ENCODE measurements around the gene SCARB1. TPM values are rescaled to one million over a fixed set of nuclear protein-coding genes. Genes with fewer than 3 reads are reported as not detected.

SCARB1 gene
- total RNA-seq, 2 experiments from 2014 or later, result 12.6 to 17.2 TPM

DNA sequence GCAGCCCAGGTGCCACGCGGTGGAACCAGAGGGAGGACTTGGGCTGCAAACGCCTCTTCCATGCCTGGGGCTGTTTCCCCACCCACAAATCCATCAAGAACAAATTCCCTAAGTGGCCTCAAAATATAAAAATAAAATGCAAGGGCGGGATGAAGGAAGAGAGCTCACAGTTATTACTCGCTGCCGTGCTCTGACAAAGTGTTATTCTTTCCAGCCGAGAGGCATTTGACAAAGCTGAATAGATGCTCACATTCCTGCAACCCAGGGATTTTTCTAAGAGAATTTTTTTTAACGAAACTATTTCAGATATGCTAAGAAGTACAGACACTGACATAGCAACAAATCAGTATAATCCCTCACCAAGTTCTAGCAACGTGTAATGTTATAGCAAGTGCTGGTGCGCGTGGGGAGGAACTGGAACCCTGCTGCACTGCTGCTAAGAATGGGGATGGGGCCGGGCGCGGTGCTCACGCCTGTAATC, 70.7 kb downstream of the SCARB1 start:
- H3K27me3 Mint-ChIP-seq, result no peaks in the 10 kb centered on the region
- H3K27ac Mint-ChIP-seq, result no peak overlapping the region
- DNase-seq, result no peak
- no peaks in the 10 kb centered on the region for H3K9me3 Mint-ChIP-seq (ENCODE audit: low read depth)
- CTCF ChIA-PET, result interaction anchor here (0.6 to 1.0 kb wide), 3 partner anchors 10 to 606 kb away, joined by 3 to 5 read pairs (median 4); no protein-coding TSS in a partner anchor
- no peak overlapping the region for H3K4me3 Mint-ChIP-seq
- H3K4me1 Mint-ChIP-seq, result peaks cover 14% of the 10 kb centered on the region
- ATAC-seq, result no peak
- H3K36me3 Mint-ChIP-seq, result peaks cover 4% of the 10 kb centered on the region

DNA sequence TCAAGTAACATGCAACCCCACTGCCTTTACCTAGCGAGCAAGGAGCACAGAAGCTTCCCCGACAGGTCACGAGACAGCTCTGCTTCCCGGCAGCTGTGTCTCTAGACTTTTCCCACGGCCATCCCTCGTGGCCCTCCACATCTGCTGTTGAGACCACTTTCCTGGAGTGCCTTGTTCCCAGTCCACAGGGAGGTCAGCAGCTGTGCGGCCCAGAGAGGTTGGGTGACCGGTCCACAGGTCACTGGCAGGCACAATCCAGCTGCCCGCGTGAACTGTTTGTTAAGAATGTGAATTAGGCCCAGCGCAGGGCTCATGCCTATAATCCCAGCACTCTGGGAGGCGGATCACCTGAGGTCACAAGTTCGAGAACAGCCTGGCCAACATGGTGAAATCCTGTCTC, 71.5 kb downstream of the SCARB1 start:
- CTCF ChIA-PET, result no interaction called here
- H3K27me3 Mint-ChIP-seq, result no peaks in the 10 kb centered on the region
- H3K4me1 Mint-ChIP-seq, result peaks cover 14% of the 10 kb centered on the region
- H3K27ac Mint-ChIP-seq, result no peak overlapping the region
- DNase-seq (no peak), ATAC-seq (no peak)
- H3K36me3 Mint-ChIP-seq, result peaks cover 4% of the 10 kb centered on the region
- no peak overlapping the region for H3K4me3 Mint-ChIP-seq
- H3K9me3 Mint-ChIP-seq (ENCODE audit: low read depth), result no peaks in the 10 kb centered on the region

DNA sequence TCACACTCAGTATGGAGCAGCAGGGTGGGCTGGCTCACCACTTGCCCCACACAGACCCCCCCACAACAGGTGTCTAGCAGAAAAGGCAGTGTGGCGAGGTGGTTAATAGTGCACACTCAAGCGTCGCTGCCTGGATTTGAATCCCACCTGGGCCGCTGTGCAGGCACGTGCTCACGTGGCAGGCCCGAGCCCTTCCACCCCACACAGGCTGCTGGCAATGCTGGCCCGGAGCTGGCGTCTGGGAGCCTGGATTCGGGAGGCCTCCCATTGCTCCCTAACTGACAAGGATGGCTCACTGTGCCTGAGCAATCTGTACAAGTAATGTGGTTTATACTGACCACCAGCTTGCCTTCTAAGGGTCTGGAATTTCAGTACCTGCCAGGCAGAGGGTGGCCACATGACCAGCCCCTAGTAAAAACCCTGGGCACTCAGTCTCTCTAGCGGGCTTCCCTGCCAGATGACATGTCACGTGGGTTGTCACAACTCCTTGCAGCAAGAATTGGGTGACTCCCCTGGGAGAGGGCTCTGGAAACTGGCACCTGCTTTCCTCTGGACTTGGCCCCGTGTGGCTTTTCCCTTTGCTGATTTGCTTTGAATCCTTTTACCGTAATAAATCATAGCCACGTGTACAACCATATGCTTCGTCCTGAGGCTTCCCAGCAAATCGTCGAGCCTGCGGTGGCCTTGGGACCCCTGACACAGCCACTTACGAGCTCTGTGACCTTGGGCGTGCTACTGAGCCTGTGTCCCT, 72.8 kb downstream of the SCARB1 start:
- no peak overlapping the region for H3K27ac Mint-ChIP-seq
- no peak overlapping the region for H3K4me3 Mint-ChIP-seq
- ATAC-seq, result no peak
- no peaks in the 10 kb centered on the region for H3K9me3 Mint-ChIP-seq (ENCODE audit: low read depth)
- peaks cover 4% of the 10 kb centered on the region for H3K36me3 Mint-ChIP-seq
- CTCF ChIA-PET, result no interaction called here
- H3K4me1 Mint-ChIP-seq, result peaks cover 3% of the 10 kb centered on the region
- no peak for DNase-seq
- no peaks in the 10 kb centered on the region for H3K27me3 Mint-ChIP-seq

DNA sequence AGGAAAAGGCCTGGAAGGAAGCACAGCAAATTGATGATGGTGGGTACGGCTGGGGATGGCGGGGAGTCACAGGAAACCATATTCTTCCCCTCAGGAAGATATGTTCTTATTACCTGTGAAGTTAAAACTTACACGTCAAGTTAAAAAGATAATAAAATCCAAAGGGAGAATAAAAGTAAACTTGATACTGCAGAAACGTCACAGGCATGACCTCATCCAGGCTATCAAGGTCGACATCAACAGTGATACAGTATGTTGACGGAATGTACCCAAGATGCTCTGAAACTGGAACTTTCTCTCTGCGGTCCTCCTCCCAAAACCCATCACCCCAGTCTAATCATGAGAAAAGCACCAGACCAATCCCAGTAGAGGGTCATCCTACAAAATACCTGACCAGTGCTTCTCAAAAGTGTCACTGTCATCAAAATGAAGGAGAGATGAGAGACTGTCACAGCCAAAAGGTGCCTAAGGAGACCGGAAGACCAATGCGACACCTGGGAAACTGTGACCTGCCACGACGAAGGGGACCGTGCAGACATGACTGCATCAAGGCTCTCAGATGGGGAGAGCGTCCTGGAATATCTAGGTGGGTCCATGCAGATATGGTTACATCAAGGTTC, 74.6 kb downstream of the SCARB1 start:
- DNase-seq, result no peak
- ATAC-seq, result no peak
- Mint-ChIP-seq H3K27me3 (no peaks in the 10 kb centered on the region), H3K27ac (no peak overlapping the region), H3K4me1 (no peaks in the 10 kb centered on the region), H3K36me3 (peaks cover 4% of the 10 kb centered on the region), H3K9me3 (ENCODE audit: low read depth) (no peaks in the 10 kb centered on the region), H3K4me3 (no peak overlapping the region)
- CTCF ChIA-PET, result no interaction called here

DNA sequence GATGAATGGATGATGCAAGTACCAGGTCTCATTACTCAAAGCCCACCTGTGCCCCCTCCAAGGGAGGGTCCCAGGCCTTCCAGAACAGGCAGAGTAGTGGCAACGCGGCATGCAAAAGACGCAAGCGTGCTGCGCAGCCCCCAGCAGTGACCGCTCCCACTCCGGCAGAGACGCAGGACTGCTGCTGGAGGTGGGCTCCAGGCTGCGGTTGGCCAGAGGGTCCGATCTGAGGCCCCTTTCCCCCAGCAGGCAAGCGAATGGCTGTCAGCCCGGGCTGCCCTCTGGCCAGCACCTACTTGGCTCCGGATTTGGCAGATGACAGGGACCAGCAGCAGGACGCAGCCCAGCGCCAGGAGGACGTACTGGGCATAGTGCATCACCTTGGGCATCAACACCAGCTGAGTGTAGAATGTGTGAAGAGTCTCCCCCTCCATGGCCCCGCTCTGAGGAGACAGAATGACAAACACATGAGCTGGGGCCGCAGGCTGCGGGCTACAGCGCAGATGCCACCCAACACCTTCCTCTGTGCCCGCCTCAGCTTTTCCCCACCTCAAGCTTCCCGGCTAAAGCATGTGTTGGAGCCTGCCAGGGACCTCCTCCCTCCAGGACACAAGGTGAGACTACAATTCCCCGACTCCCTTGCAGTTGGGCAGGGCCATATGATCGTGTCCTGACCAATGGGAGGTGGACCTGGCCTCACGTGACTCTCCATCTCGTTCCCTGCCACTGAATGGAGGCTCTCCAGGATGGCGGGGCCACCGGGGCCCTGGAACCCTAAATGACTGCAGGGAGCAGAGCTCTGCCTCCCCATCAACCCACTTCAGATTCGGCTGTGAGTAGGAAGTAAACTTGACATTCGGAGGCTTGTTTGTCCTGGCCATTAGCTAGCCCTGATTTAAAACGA, 77.4 kb downstream of the SCARB1 start:
- Mint-ChIP-seq H3K4me1 (no peaks in the 10 kb centered on the region), H3K4me3 (no peak overlapping the region), H3K27ac (no peak overlapping the region), H3K36me3 (peaks cover 1% of the 10 kb centered on the region), H3K27me3 (no peaks in the 10 kb centered on the region), H3K9me3 (ENCODE audit: low read depth) (no peaks in the 10 kb centered on the region)
- CTCF ChIA-PET, result no interaction called here
- DNase-seq (no peak), ATAC-seq (no peak)

DNA sequence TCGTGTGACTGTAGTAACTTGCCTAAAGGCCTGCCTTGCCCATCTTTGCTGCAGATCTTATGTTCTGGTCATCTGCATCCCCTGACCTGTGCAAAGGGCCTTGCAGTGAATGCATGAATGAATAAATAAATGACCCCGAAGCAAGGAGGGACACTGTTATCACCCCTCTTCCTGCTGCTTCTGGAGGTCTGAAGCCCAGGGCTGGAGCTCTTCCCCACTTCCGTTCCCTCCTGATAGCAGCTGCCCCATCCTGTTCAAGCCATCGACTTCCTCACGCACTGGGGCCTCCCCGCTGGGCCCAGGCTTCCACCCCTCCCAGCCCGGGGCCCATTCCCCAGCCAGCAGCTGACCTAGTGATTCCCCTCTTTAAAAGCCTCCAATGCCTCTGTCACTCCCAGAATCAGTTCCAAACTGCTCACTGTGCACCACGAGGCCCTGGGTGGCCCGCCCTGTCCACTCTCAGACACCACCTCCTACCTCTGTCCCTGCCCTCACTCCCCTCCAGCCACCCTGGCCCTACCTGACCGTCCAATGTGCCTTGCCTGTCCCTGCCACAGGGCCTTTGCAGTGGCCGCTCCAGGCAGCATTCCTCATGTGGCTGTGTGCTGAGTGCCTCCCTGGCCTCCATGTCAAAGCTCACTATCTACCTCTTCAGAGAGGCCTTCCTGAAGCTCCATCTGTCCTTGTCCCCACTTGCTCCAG, 78.6 kb downstream of the SCARB1 start:
- no peaks in the 10 kb centered on the region for H3K27me3 Mint-ChIP-seq
- H3K4me3 Mint-ChIP-seq, result no peak overlapping the region
- no peak overlapping the region for H3K27ac Mint-ChIP-seq
- ATAC-seq (no peak), DNase-seq (no peak)
- H3K4me1 Mint-ChIP-seq, result no peaks in the 10 kb centered on the region
- H3K36me3 Mint-ChIP-seq, result peaks cover 1% of the 10 kb centered on the region
- CTCF ChIA-PET, result no interaction called here
- no peaks in the 10 kb centered on the region for H3K9me3 Mint-ChIP-seq (ENCODE audit: low read depth)

DNA sequence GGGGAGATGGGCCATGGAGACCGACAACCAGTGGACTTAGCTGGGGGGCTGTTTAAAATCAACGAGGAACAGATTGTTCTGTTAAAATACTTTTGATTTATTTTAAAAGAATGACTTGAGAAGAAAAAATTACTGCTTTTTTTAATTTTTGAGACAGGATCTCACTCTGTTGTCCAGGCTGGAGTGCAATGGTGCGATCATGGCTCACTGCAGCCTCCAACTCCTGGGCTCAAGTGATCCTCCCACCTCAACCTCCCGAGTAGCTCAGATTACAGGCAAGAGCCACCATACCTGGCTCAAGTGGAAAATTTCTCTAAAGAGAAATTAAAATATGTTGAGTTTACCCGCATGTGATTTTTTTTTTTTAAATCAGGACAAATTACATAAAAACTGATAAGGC, 80.6 kb downstream of the SCARB1 start:
- CTCF ChIA-PET, result interaction anchor here (1.2 to 1.6 kb wide), 2 partner anchors 10 to 11 kb away, joined by 3 to 5 read pairs; no protein-coding TSS in a partner anchor
- no peak overlapping the region for H3K27ac Mint-ChIP-seq
- H3K4me3 Mint-ChIP-seq, result no peak overlapping the region
- no peaks in the 10 kb centered on the region for H3K9me3 Mint-ChIP-seq (ENCODE audit: low read depth)
- DNase-seq, result no peak
- no peaks in the 10 kb centered on the region for H3K27me3 Mint-ChIP-seq
- H3K36me3 Mint-ChIP-seq, result peaks cover 1% of the 10 kb centered on the region
- H3K4me1 Mint-ChIP-seq, result peaks cover 2% of the 10 kb centered on the region
- ATAC-seq, result no peak

DNA sequence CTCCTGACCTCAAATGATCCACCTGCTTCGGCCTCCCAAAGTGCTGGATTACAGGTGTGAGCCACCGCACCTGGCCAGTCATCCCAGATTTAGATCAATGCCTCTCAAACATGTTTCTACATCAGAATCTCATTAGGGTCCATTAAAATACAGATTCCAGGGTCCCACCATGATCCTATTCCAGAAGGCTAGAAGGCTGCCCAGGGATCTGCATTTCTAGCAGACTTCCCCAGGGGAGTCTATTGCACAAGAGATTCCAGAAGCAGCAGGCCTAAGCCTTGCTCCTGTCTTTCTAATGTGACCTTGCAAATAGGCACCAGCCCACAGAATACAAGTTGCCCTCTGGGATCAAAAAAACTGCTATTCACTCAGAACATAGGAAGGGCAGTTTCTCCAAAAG, 81.5 kb downstream of the SCARB1 start:
- Mint-ChIP-seq H3K27ac (no peak overlapping the region), H3K4me3 (no peak overlapping the region), H3K4me1 (peaks cover 2% of the 10 kb centered on the region), H3K9me3 (ENCODE audit: low read depth) (no peaks in the 10 kb centered on the region), H3K36me3 (peaks cover 3% of the 10 kb centered on the region), H3K27me3 (peaks cover 2% of the 10 kb centered on the region)
- ATAC-seq (no peak), DNase-seq (no peak)
- CTCF ChIA-PET, result interaction anchor here (1.6 kb wide), 1 partner anchor 10 kb away, joined by 5 read pairs; no protein-coding TSS in a partner anchor

DNA sequence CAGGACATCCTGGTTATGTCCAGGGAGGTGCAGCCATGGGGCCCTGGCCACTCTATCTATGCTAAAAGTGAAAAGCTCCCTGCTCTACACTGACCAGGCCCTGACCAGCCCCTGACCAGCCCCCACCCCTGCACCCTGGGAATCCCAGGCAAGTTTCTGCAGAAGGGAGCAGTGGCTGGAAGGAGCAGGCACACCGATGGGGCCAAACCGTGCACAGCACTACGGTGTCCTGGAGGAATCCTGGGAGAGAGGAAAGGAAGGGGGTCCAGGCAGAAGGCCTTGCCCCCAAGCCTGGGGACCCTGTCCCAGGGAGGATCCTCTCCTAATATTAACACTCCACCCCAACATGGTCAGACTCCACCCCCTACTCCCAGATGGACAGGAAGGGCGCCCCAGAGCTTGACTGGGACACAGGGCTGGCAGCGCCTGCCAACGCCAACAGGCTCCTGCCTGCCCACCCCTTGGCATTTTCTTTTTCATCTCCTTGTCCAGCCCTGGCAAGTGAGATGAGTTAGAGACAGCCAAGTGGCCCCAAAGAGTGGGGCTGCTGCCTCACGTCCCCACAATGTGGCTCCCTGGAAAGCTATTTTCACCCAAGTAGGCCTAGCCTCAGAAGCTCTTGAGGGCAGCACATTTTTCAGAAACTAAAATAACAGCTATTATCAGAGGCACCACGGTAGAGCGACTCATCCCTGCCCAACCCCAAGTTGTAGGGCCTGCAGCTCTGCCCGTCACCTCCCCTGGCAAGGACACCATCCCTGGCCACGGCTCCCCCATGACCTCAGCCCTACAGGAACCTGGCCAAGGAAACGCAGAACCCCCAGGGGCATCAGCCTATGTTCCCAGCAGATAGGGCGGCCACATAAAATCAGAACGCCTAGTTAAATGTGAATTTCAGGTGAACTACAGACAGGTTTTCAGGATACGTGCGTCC, 82.6 kb downstream of the SCARB1 start:
- Mint-ChIP-seq H3K27ac (no peak overlapping the region), H3K36me3 (peaks cover 8% of the 10 kb centered on the region), H3K4me1 (peaks cover 4% of the 10 kb centered on the region), H3K4me3 (no peak overlapping the region), H3K27me3 (peaks cover 6% of the 10 kb centered on the region), H3K9me3 (ENCODE audit: low read depth) (no peaks in the 10 kb centered on the region)
- CTCF ChIA-PET, result no interaction called here
- ATAC-seq (no peak), DNase-seq (no peak)

DNA sequence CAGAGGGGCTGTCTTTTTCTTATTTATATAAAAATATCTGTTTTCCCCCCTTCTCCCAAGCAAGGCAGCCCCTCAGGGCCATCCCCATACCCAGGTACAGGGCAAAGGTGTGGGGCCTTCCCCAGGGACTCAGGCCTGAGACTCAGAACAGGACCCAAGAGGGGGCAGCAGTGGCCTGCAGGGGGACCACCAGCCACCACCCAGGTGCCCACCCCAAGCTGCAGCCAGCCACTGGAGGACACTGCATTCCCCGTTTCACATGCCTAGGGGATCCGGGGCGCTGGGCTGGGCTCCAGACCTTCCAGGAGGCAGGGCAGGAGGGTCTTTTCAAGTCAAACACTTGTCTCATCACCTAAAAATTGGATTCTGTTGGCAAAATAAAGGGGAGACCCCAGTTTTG, 83.3 kb downstream of the SCARB1 start:
- Mint-ChIP-seq H3K9me3 (ENCODE audit: low read depth) (no peaks in the 10 kb centered on the region), H3K36me3 (peaks cover 11% of the 10 kb centered on the region), H3K27ac (no peak overlapping the region), H3K4me3 (no peak overlapping the region), H3K4me1 (peaks cover 11% of the 10 kb centered on the region), H3K27me3 (peaks cover 6% of the 10 kb centered on the region)
- ATAC-seq (no peak), DNase-seq (no peak)
- CTCF ChIA-PET, result no interaction called here

DNA sequence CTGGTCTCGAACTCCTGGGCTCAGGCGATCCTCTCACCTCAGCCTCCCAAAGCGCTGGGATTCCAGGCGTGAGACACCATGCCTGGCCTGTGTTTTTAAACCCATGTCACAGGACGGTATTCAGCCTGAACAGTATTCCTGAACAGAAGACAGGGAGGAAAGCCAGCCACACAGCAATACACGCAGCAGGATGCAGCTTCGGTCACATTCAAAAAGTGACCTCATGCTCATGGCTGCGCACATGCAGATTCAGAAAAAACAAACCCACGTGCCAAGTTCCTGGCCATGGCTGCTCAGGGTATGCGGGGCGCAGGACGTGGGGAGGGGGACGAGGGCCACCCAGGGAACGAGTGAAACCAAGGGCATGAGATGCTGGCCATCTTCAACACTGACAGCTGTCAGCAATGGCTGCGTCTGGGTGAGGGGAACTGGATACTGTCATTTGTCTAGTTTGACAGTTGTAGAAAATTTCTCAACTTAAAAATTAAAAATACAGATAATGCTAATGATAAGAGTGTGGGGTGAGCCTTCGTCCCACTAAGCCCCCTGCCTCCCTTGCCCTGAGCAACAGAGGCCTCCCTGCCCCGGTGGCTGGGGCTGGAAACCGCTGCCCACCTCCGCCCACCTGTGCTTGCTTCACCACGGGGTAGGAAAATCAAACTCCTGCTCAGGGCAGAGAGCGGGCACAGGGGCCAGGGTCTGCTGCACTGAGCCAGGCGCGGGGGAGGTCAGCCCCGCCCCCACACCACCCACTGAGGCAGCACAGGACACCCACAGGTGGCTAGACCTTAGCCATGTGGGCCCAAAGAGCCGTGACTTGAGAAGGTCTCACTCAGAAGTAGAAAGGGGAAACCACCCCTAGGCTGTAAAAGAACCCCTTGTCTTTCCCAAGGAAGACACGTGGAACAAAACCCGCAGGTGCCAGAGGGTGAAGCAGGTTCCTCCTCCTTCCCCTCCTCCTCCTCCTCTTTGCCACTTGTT, 84.2 kb downstream of the SCARB1 start:
- H3K9me3 Mint-ChIP-seq (ENCODE audit: low read depth), result no peaks in the 10 kb centered on the region
- no peak overlapping the region for H3K4me3 Mint-ChIP-seq
- H3K36me3 Mint-ChIP-seq, result peaks cover 11% of the 10 kb centered on the region
- ATAC-seq (no peak), DNase-seq (no peak)
- peaks cover 6% of the 10 kb centered on the region for H3K27me3 Mint-ChIP-seq
- CTCF ChIA-PET, result no interaction called here
- H3K27ac Mint-ChIP-seq, result no peak overlapping the region
- peaks cover 20% of the 10 kb centered on the region for H3K4me1 Mint-ChIP-seq
